NCI-H2081 (cell line): ENCODE data around the gene CXorf65.

Experiments
- DNase-seq, 2 experiments: peaks; one replicate each; lab custom pipeline; 2025; lab: John Stamatoyannopoulos, UW

Gene CXorf65

GRCh38 chrX:71067089-71067488, 39.5 kb downstream of the CXorf65 start:
- no peak for DNase-seq

- DNase-seq = no peak
Measured at GRCh38 chrX:71060127-71060526, 46.4 kb downstream of the CXorf65 start.

- DNase-seq = no peak
Measured at GRCh38 chrX:71057848-71058530, 48.6 kb downstream of the CXorf65 start.

- no peak for DNase-seq
Measured at GRCh38 chrX:71056867-71057266, 49.7 kb downstream of the CXorf65 start.
